ENCODE measurements around the gene CDH20. TPM values are rescaled to one million over a fixed set of nuclear protein-coding genes. Genes with fewer than 3 reads are reported as not detected.

The CDH20 gene
- under 0.01 TPM in 1 of 2 replicates, not detected in the other for total RNA-seq

- no peak for DNase-seq
These were observed at the start of gene CDH20 for GRCh38 chr18:61333271-61333745. Gene CDH20, plus strand, starts transcription at chr18:61333430.

GRCh38 chr18:61284039-61284438, 49.2 kb upstream of the CDH20 start:
- DNase-seq: no peak

- no peak for DNase-seq
These were observed 47.5 kb upstream of the CDH20 start for GRCh38 chr18:61285777-61286176.

- no peak for DNase-seq
These were observed 46.4 kb upstream of the CDH20 start for GRCh38 chr18:61286867-61287266.

- no peak for DNase-seq
These were observed 42.6 kb upstream of the CDH20 start for GRCh38 chr18:61290616-61291015.

- DNase-seq: no peak
These were observed 40.8 kb upstream of the CDH20 start for GRCh38 chr18:61292280-61293035.

GRCh38 chr18:61295153-61295552, 38.1 kb upstream of the CDH20 start:
- no peak for DNase-seq

- no peak for DNase-seq
These were observed 25.2 kb upstream of the CDH20 start for GRCh38 chr18:61308004-61308403.

- peak; percentile 65 for DNase-seq
These were observed 24.3 kb upstream of the CDH20 start for GRCh38 chr18:61308795-61309393.

- peak; percentile 78 for DNase-seq
These were observed 10.9 kb upstream of the CDH20 start for GRCh38 chr18:61322265-61322873.

GRCh38 chr18:61323951-61324350, 9.3 kb upstream of the CDH20 start:
- no peak for DNase-seq

GRCh38 chr18:61326407-61326806, 6.8 kb upstream of the CDH20 start:
- DNase-seq: no peak

- DNase-seq: no peak
These were observed 3.8 kb upstream of the CDH20 start for GRCh38 chr18:61329398-61329797.

GRCh38 chr18:61331051-61331450, 2.2 kb upstream of the CDH20 start:
- DNase-seq: no peak

- DNase-seq: peak; percentile 11
These were observed 688 bp downstream of the CDH20 start for GRCh38 chr18:61333746-61334490.

GRCh38 chr18:61334491-61334850, 1.2 kb downstream of the CDH20 start:
- DNase-seq: no peak

GRCh38 chr18:61334951-61335683, 1.9 kb downstream of the CDH20 start:
- DNase-seq: no peak

GRCh38 chr18:61335684-61336555, 2.7 kb downstream of the CDH20 start:
- DNase-seq: no peak

- no peak for DNase-seq
These were observed 3.5 kb downstream of the CDH20 start for GRCh38 chr18:61336766-61337165.

GRCh38 chr18:61337527-61337926, 4.3 kb downstream of the CDH20 start:
- no peak for DNase-seq

GRCh38 chr18:61340148-61340547, 6.9 kb downstream of the CDH20 start:
- DNase-seq: no peak
